MM.1S (cell line): ENCODE results near the gene TBC1D14.

ENCODE experiments used
- DNase-seq: peaks from one replicate; pipeline ENCODE4 v3.0.0-alpha.2; 2015
- H2AFZ ChIP-seq: fragments of 300-600 bp; sonication (generic); 2 replicates; pipeline ENCODE4 v1.6.0; 2016; ENCODE audit warnings: antibody characterized with exemption, low read length
- H3F3A ChIP-seq: fragments of 300-600 bp; sonication (generic); 2 replicates; pipeline ENCODE4 v1.6.1; 2016; ENCODE audit warnings: mild to moderate bottlenecking, antibody characterized with exemption, low read length, moderate library complexity, mixed read lengths; ENCODE audit not compliant: insufficient read depth
- H3K27ac ChIP-seq: fragments of 300-600 bp; sonication (generic); 2 replicates; pipeline ENCODE4 v1.5.1; 2016; ENCODE audit warnings: mild to moderate bottlenecking, low read length
- H3K27me3 ChIP-seq: fragments of 300-600 bp; sonication (generic); replicated peaks from 2 replicates; pipeline ENCODE4 v1.6.0; 2016; ENCODE audit warnings: low read length; ENCODE audit not compliant: insufficient read depth
- H3K36me3 ChIP-seq: fragments of 300-600 bp; sonication (generic); replicated peaks from 2 replicates; pipeline ENCODE4 v1.6.1; 2016; ENCODE audit warnings: mild to moderate bottlenecking, low read length, mixed read lengths; ENCODE audit not compliant: insufficient read depth
- H3K4me1 ChIP-seq: fragments of 300-600 bp; sonication (generic); 2 replicates; pipeline ENCODE4 v1.6.1; 2016; ENCODE audit warnings: low read length, mixed read lengths
- H3K4me2 ChIP-seq: fragments of 300-600 bp; sonication (generic); 2 replicates; pipeline ENCODE4 v1.6.0; 2016; ENCODE audit warnings: low read depth, low read length
- H3K4me3 ChIP-seq: fragments of 300-600 bp; sonication (generic); 2 replicates; pipeline ENCODE4 v1.5.1; 2016; ENCODE audit warnings: low read length, mixed read lengths
- H3K79me2 ChIP-seq: fragments of 300-600 bp; sonication (generic); 2 replicates; pipeline ENCODE4 v1.6.1; 2016; ENCODE audit warnings: mixed run types, low read length, mixed read lengths
- H3K9ac ChIP-seq: fragments of 300-600 bp; sonication (generic); 2 replicates; pipeline ENCODE4 v1.6.1; 2016; ENCODE audit warnings: low read length, mixed read lengths
- H3K9me2 ChIP-seq: fragments of 300-600 bp; sonication (generic); replicated peaks from 2 replicates; pipeline ENCODE4 v1.6.1; 2016; ENCODE audit warnings: mild to moderate bottlenecking, low read length, mixed read lengths; ENCODE audit not compliant: insufficient read depth
- H3K9me3 ChIP-seq: fragments of 300-600 bp; sonication (generic); replicated peaks from 2 replicates; pipeline ENCODE4 v1.6.1; 2016; ENCODE audit warnings: mild to moderate bottlenecking, low read length, mixed read lengths; ENCODE audit not compliant: insufficient read depth
- H4K20me1 ChIP-seq: fragments of 300-600 bp; sonication (generic); 2 replicates; pipeline ENCODE4 v1.6.1; 2016; ENCODE audit warnings: mild to moderate bottlenecking, low read length, moderate library complexity, mixed read lengths; ENCODE audit not compliant: insufficient read depth
- EZH2 ChIP-seq: fragments of 300-600 bp; sonication (generic); optimal IDR thresholded peaks from 2 replicates; pipeline ENCODE3; 2017; ENCODE audit warnings: low read depth, mild to moderate bottlenecking, antibody characterized with exemption, low read length, mixed read lengths
- EZH2phosphoT487 ChIP-seq: fragments of 300-600 bp; sonication (generic); IDR thresholded peaks from 2 replicates; pipeline ENCODE4 v1.6.1; 2018; ENCODE audit warnings: antibody characterized with exemption, low read length
- TF ChIP-seq, protein P1 (sequence below): fragments of 300-600 bp; sonication (generic); IDR thresholded peaks from 2 replicates; pipeline ENCODE4 v1.5.1; 2016; ENCODE audit warnings: antibody characterized with exemption, low read length, mixed read lengths

The TBC1D14 gene

DNA sequence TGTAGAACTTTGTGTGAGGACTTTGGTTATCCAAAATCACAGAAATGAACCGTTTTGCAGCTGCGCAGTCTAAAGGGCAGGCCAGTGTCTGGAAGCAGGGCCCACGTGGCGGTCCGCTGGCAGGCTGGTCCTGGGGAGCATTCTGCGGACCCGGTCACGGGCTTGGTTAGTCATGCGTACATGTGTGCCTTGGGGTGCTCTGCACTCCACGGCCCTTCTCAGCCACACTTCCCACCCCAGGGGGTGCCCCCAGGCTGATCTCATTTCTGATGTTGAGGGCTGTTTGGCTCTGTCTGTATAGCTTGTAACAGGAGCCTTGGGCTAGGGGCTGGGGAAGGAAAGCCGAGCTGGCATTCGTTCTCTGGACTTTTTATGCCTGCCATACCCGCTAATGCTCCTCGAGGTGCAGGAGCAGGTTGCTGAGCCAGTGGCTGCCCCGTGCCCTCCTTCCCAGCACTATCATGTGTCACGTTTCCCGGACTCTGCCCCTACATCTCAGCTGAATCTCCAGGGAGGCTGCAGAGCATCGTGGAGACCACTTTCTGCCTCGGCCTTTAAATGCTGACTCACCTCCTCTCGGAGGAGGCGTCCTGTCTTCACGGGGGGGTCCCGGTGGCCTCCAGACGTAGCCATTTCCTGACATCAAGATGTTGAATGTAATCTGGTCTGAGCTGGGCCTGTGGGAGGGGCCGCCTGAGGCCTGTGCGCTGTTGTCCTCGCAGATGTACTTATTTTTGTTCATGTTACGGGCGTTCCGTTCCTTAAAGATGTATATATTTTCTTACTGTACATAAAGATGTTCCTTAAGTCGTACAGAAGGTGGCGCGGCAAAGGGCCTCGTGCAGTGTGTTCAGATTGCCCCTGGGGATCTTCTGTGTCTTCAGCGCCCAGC is 122.2 kb downstream of the TBC1D14 start:
- Histone ChIP-seq H3K9ac (no peak overlapping the region), H3K27me3 (no peaks in the 10 kb centered on the region), H3K79me2 (no peaks in the 10 kb centered on the region), H3K9me2 (no peaks in the 10 kb centered on the region), H3K4me1 (no peaks in the 10 kb centered on the region), H3K4me2 (no peak overlapping the region), H3K4me3 (no peak overlapping the region), H2AFZ (no peak overlapping the region), H3K36me3 (peaks cover 6% of the 10 kb centered on the region; the same call in 1 of the 2 replicates), H3K27ac (no peak overlapping the region), H3K9me3 (no peaks in the 10 kb centered on the region), H3F3A (no peaks in the 10 kb centered on the region), H4K20me1 (no peaks in the 10 kb centered on the region)
- DNase-seq: no peak
- TF ChIP-seq, protein P1, sequence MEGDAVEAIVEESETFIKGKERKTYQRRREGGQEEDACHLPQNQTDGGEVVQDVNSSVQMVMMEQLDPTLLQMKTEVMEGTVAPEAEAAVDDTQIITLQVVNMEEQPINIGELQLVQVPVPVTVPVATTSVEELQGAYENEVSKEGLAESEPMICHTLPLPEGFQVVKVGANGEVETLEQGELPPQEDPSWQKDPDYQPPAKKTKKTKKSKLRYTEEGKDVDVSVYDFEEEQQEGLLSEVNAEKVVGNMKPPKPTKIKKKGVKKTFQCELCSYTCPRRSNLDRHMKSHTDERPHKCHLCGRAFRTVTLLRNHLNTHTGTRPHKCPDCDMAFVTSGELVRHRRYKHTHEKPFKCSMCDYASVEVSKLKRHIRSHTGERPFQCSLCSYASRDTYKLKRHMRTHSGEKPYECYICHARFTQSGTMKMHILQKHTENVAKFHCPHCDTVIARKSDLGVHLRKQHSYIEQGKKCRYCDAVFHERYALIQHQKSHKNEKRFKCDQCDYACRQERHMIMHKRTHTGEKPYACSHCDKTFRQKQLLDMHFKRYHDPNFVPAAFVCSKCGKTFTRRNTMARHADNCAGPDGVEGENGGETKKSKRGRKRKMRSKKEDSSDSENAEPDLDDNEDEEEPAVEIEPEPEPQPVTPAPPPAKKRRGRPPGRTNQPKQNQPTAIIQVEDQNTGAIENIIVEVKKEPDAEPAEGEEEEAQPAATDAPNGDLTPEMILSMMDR: no peak
- TF ChIP-seq EZH2 (no peak), EZH2phosphoT487 (no peak)

DNA sequence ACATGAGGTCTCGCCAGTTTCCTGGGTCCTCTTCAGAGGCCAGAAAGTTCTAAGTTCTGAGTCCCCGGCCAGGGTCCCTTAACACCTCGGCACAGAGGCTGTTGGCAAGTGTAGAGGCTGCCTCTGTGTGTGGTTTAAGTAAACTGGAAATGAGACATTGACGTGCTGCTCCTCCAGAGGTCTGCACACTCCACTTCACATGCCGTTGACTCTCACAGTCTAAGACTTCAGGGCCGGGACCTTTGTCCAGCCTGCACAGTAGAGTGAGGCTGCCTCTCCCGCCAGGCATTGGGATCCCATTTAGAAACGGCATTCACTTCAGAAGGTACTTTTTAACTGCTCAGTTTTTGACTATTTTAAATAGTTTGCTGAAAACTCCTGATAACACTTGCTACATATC is 123.0 kb downstream of the TBC1D14 start:
- no peak overlapping the region for H2AFZ ChIP-seq
- H3F3A ChIP-seq: no peaks in the 10 kb centered on the region
- no peaks in the 10 kb centered on the region for H3K79me2 ChIP-seq
- H4K20me1 ChIP-seq: no peaks in the 10 kb centered on the region
- no peak for DNase-seq
- no peak overlapping the region for H3K4me3 ChIP-seq
- H3K36me3 ChIP-seq: peaks cover 6% of the 10 kb centered on the region; the same call in 1 of the 2 replicates
- no peaks in the 10 kb centered on the region for H3K9me2 ChIP-seq
- TF ChIP-seq, protein P1: no peak
- TF ChIP-seq EZH2: no peak
- TF ChIP-seq EZH2phosphoT487: no peak
- H3K4me1 ChIP-seq: no peaks in the 10 kb centered on the region
- no peak overlapping the region for H3K4me2 ChIP-seq
- no peak overlapping the region for H3K27ac ChIP-seq
- no peak overlapping the region for H3K9ac ChIP-seq
- H3K27me3 ChIP-seq: no peaks in the 10 kb centered on the region
- no peaks in the 10 kb centered on the region for H3K9me3 ChIP-seq

DNA sequence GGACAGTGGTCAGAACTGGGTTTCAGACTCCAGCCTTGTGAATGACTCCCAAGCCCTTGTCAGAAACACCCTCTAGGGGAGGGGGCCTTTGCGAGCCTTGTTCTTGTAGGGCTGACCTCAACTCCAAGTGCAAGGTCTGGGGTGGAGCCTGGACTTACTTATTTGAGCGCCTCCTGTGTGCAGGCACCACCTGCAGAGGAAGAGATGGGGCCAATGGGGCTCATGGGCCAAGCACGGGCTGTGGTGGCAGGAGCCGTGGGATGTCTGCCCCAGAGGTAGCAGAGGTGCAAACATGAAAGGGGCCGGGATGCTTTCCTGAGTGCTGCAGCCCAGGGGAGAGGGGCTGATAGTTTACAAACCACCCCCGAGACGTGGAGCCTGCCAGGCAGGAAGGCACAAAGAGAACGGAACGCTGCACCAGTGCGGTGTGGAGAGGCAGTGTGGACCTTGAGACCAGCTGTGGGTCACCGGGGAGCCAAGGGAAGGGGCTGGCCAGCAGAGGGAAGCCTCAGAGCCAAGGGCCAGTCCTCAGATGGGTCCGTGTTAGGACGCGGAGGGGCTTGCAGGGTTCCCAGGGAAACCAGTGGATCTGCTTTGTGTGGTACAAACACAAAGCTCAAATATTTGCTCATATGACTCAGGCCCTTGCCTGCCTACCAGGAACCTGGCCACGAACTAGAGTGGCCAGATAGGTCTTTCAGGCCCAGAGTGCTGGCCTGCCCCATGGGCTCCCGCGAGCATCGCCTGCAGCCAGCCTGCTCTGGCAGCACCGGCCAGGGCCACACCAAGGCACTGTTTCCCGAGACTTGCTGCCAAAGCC is 124.8 kb downstream of the TBC1D14 start:
- no peaks in the 10 kb centered on the region for H3K9me2 ChIP-seq
- no peaks in the 10 kb centered on the region for H3K4me1 ChIP-seq
- no peak for DNase-seq
- no peak overlapping the region for H3K4me3 ChIP-seq
- no peak overlapping the region for H3K4me2 ChIP-seq
- H3K9ac ChIP-seq: no peak overlapping the region
- no peak overlapping the region for H2AFZ ChIP-seq
- no peaks in the 10 kb centered on the region for H4K20me1 ChIP-seq
- no peaks in the 10 kb centered on the region for H3K79me2 ChIP-seq
- no peak overlapping the region for H3K27ac ChIP-seq
- H3K27me3 ChIP-seq: no peaks in the 10 kb centered on the region
- no peaks in the 10 kb centered on the region for H3K9me3 ChIP-seq
- no peaks in the 10 kb centered on the region for H3F3A ChIP-seq
- TF ChIP-seq EZH2phosphoT487 (no peak), EZH2 (no peak)
- TF ChIP-seq, protein P1: no peak
- H3K36me3 ChIP-seq: peaks cover 6% of the 10 kb centered on the region; the same call in 1 of the 2 replicates
